Limb (tissue), 2 donors: Measurements from ENCODE around the gene CCDC85C.
A peak's percentile ranks its signal among the peaks of the same experiment; 100 is the strongest.

Experiments
- DNase-seq, 2 donors: peaks; one replicate each; pipeline ENCODE4 v3.0.0-alpha.2; 2016; ENCODE audit errors: extremely low spot score in 2 of 2

Gene CCDC85C

GRCh38 chr14:99542566-99542965 is 61.4 kb downstream of the CCDC85C start:
- no peak for DNase-seq

GRCh38 chr14:99541677-99542470 is 62.1 kb downstream of the CCDC85C start:
- no peak for DNase-seq

GRCh38 chr14:99541211-99541610 is 62.8 kb downstream of the CCDC85C start:
- DNase-seq: no peak

GRCh38 chr14:99540196-99541032 is 63.6 kb downstream of the CCDC85C start:
- DNase-seq: no peak

- DNase-seq: no peak
Observed at GRCh38 chr14:99539491-99539890, 64.5 kb downstream of the CCDC85C start.

- DNase-seq: no peak
Observed at GRCh38 chr14:99538733-99539132, 65.3 kb downstream of the CCDC85C start.

- DNase-seq: no peak
Observed at GRCh38 chr14:99538275-99538674, 65.7 kb downstream of the CCDC85C start.

- DNase-seq: no peak
Observed at GRCh38 chr14:99537399-99537798, 66.6 kb downstream of the CCDC85C start.

GRCh38 chr14:99535908-99536778 is 67.9 kb downstream of the CCDC85C start:
- no peak for DNase-seq

- no peak for DNase-seq
Observed at GRCh38 chr14:99535448-99535847, 68.6 kb downstream of the CCDC85C start.

GRCh38 chr14:99534863-99535262 is 69.1 kb downstream of the CCDC85C start:
- DNase-seq: no peak

GRCh38 chr14:99534333-99534732 is 69.7 kb downstream of the CCDC85C start:
- no peak for DNase-seq

- DNase-seq: no peak
Observed at GRCh38 chr14:99532310-99532709, 71.7 kb downstream of the CCDC85C start.

- DNase-seq: peak in 1 of 2 donors; percentile 6
Observed at GRCh38 chr14:99531251-99532096, 72.5 kb downstream of the CCDC85C start.

- DNase-seq: no peak
Observed at GRCh38 chr14:99530407-99531155, 73.4 kb downstream of the CCDC85C start.

- no peak for DNase-seq
Observed at GRCh38 chr14:99529899-99530298, 74.1 kb downstream of the CCDC85C start.

GRCh38 chr14:99527427-99528076 is 76.5 kb downstream of the CCDC85C start:
- no peak for DNase-seq

- no peak for DNase-seq
Observed at GRCh38 chr14:99527026-99527425, 77.0 kb downstream of the CCDC85C start.

GRCh38 chr14:99525699-99526080 is 78.3 kb downstream of the CCDC85C start:
- no peak for DNase-seq
